Activated naive CD8-positive, alpha-beta T cell treated with anti-CD3 and anti-CD28 coated beads, Interleukin-2, amount 50 U/mL, for 16 hours (primary cell): ENCODE results near the gene DUSP6.
"Not testable (repeated sequence)": the region's sequence is repeated elsewhere in the genome, so short reads cannot be mapped to it uniquely, and the experiment has no call there.

Experiments
- DNase-seq: peaks from one replicate; pipeline ENCODE4 v3.0.0-alpha.2; 2020; ENCODE audit warnings: low read depth, low spot score

Gene DUSP6

GRCh38 chr12:89351489-89352241 is 636 bp downstream of the DUSP6 start:
- no peak for DNase-seq

GRCh38 chr12:89350630-89351488 is 1.4 kb downstream of the DUSP6 start:
- no peak for DNase-seq

- DNase-seq = no peak
Measured at GRCh38 chr12:89350260-89350629, 2.1 kb downstream of the DUSP6 start.

- DNase-seq = no peak
Measured at GRCh38 chr12:89349814-89350213, 2.5 kb downstream of the DUSP6 start.

GRCh38 chr12:89348894-89349699 is 3.2 kb downstream of the DUSP6 start:
- no peak for DNase-seq

- no peak for DNase-seq
Measured at GRCh38 chr12:89347325-89347829, 4.9 kb downstream of the DUSP6 start.

GRCh38 chr12:89346741-89347324 is 5.5 kb downstream of the DUSP6 start:
- no peak for DNase-seq

GRCh38 chr12:89345830-89346740 is 6.2 kb downstream of the DUSP6 start:
- no peak for DNase-seq

- no peak for DNase-seq
Measured at GRCh38 chr12:89345376-89345775, 6.9 kb downstream of the DUSP6 start.

- no peak for DNase-seq
Measured at GRCh38 chr12:89344862-89345202, 7.5 kb downstream of the DUSP6 start.

- DNase-seq = no peak
Measured at GRCh38 chr12:89344043-89344861, 8.0 kb downstream of the DUSP6 start.

- no peak for DNase-seq
Measured at GRCh38 chr12:89343127-89343526, 9.2 kb downstream of the DUSP6 start.

GRCh38 chr12:89340861-89341260 is 11.4 kb downstream of the DUSP6 start:
- no peak for DNase-seq

GRCh38 chr12:89339526-89339925 is 12.8 kb downstream of the DUSP6 start:
- no peak for DNase-seq

GRCh38 chr12:89337136-89337535 is 15.2 kb downstream of the DUSP6 start:
- DNase-seq = not testable (repeated sequence)

GRCh38 chr12:89335452-89336244 is 16.7 kb downstream of the DUSP6 start:
- no peak for DNase-seq

- DNase-seq = no peak
Measured at GRCh38 chr12:89334548-89335169, 17.6 kb downstream of the DUSP6 start.

- DNase-seq = no peak
Measured at GRCh38 chr12:89333564-89334252, 18.6 kb downstream of the DUSP6 start.
